PFSK-1 (cell line): ENCODE data around the gene ZC3H12C.

ENCODE experiments used
- FOXP2 ChIP-seq: optimal IDR thresholded peaks from 2 replicates; pipeline ENCODE3; 2011; ENCODE audit warnings: borderline replicate concordance, control low read depth, inconsistent platforms; ENCODE audit not compliant: insufficient read depth; ENCODE audit errors: extremely low read length, extremely low read depth
- POLR2AphosphoS5 ChIP-seq: IDR thresholded peaks from 2 replicates; pipeline ENCODE4 v1.6.1; 2012; ENCODE audit warnings: low read depth, mild to moderate bottlenecking, control low read depth, low read length, moderate library complexity
- REST ChIP-seq, 2 experiments: IDR thresholded peaks; 2 replicates each; pipeline versions ENCODE4 v1.6.1 to v1.8.0; 2011 to 2012; ENCODE audit warnings: low read depth in 2 of 2, low read length in 2 of 2, control low read depth in 1 of 2, inconsistent platforms in 1 of 2, mild to moderate bottlenecking in 1 of 2, moderate library complexity in 1 of 2; ENCODE audit not compliant: insufficient read depth in 1 of 2
- SIN3A ChIP-seq: IDR thresholded peaks from 2 replicates; pipeline ENCODE4 v1.6.1; 2012; ENCODE audit warnings: mild to moderate bottlenecking, low read length, moderate library complexity, borderline replicate concordance; ENCODE audit not compliant: insufficient read depth
- TAF1 ChIP-seq: IDR thresholded peaks from 2 replicates; pipeline ENCODE4 v1.6.1; 2012; ENCODE audit warnings: low read length, control low read depth, borderline replicate concordance; ENCODE audit not compliant: insufficient read depth

GRCh38 chr11:110082899-110083298, 10.3 kb upstream of the ZC3H12C start:
- TF ChIP-seq POLR2AphosphoS5 (no peak), REST (IDR thresholded peaks at IDR 0.05; ENCODE audit: insufficient read depth in 1 of 2, low read depth in 2 of 2, low read length in 2 of 2) (no peak), TAF1 (no peak), SIN3A (no peak), FOXP2 (no peak)
